Astrocyte of the hippocampus (primary cell): ENCODE measurements around the gene BGLAP.

Experiments used
- DNase-seq: peaks from one replicate; pipeline ENCODE4 v3.0.0; 2011; ENCODE audit warnings: low read depth, low spot score

The BGLAP gene

GRCh38 chr1:156291226-156292061, 49.5 kb downstream of the BGLAP start:
- DNase-seq, result peak; percentile 92
